ENCODE results near the gene CFAP410. TPM values are rescaled to one million over a fixed set of nuclear protein-coding genes. Genes with fewer than 3 reads are reported as not detected.
"Not testable (repeated sequence)": the region's sequence is repeated elsewhere in the genome, so short reads cannot be mapped to it uniquely, and the experiment has no call there.

CFAP410 gene
- total RNA-seq, 1 donor from 2014 or later = 15.2 TPM

DNA sequence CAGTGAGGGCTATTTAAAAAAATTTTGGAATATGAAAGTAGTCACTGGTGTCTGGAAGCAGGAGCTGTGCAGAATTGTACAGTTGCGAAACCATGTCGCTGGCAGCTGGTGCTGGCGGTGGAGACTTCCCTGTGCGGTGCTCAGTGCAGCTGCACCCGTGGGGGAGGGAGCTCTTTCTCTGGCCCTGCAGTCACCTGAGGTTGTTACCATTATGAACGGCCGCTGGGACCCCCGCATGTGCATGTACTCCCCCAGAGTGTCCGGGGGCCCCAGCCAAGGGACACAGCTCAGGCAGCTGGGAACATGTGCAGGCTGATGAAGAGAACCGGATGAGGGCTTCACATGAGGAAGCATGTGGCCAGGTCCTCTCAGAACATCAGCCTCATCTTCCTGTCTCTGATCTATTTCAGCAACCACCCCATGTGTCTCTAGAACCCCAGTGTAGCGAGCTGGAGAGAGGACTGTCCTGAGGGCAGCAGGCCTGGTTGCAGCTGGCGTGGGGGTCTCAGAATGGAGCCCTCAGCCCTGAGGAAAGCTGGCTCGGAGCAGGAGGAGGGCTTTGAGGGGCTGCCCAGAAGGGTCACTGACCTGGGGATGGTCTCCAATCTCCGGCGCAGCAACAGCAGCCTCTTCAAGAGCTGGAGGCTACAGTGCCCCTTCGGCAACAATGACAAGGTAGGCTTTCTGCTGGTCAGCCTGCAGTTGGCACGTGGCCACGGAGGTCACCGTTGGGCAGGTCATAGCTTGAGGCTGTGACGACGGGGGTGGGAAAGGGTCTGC is 14.2 kb upstream of the CFAP410 start, which contains the start of gene TRPM2:
TRPM2 (plus strand) TSS at position 431 of the 780 bp plus-strand sequence; CDS start at position 511, 80 bp downstream.
- no peak for DNase-seq (ENCODE audit: low spot score)
- peaks cover 36% of the 10 kb centered on the region for H3K4me1 Mint-ChIP-seq (ENCODE audit: low read depth)
- peaks cover 16% of the 10 kb centered on the region for H3K36me3 Mint-ChIP-seq (ENCODE audit: low read depth)
- H3K27ac Mint-ChIP-seq = peak within 1 kb of the TSS; percentile 68
- peaks cover 10% of the 10 kb centered on the region for H3K27me3 Mint-ChIP-seq (ENCODE audit: low read depth)
- H3K4me3 Mint-ChIP-seq (ENCODE audit: low read depth) = peak within 1 kb of the TSS; percentile 68
- intact Hi-C loops (cut with micrococcal nuclease) = no loop called here
- H3K9me3 Mint-ChIP-seq = no peaks in the 10 kb centered on the region

- Mint-ChIP-seq H3K27ac (peak overlapping the region; percentile 35), H3K27me3 (ENCODE audit: low read depth) (peaks cover 13% of the 10 kb centered on the region), H3K9me3 (no peaks in the 10 kb centered on the region), H3K4me3 (ENCODE audit: low read depth) (peak overlapping the region; percentile 2), H3K4me1 (ENCODE audit: low read depth) (peaks cover 36% of the 10 kb centered on the region), H3K36me3 (ENCODE audit: low read depth) (peaks cover 15% of the 10 kb centered on the region)
- no peak for DNase-seq (ENCODE audit: low spot score)
- intact Hi-C loops (cut with micrococcal nuclease) = no loop called here
Observed at GRCh38 chr21:44352253-44352860, 13.2 kb upstream of the CFAP410 start.

- intact Hi-C loops (cut with micrococcal nuclease) = no loop called here
- H3K9me3 Mint-ChIP-seq = no peaks in the 10 kb centered on the region
- no peak for DNase-seq (ENCODE audit: low spot score)
- H3K36me3 Mint-ChIP-seq (ENCODE audit: low read depth) = peaks cover 15% of the 10 kb centered on the region
- no peak overlapping the region for H3K4me3 Mint-ChIP-seq (ENCODE audit: low read depth)
- H3K4me1 Mint-ChIP-seq (ENCODE audit: low read depth) = peaks cover 36% of the 10 kb centered on the region
- H3K27me3 Mint-ChIP-seq (ENCODE audit: low read depth) = peaks cover 15% of the 10 kb centered on the region
- no peak overlapping the region for H3K27ac Mint-ChIP-seq
Observed at GRCh38 chr21:44351535-44352252, 12.5 kb upstream of the CFAP410 start.

DNA sequence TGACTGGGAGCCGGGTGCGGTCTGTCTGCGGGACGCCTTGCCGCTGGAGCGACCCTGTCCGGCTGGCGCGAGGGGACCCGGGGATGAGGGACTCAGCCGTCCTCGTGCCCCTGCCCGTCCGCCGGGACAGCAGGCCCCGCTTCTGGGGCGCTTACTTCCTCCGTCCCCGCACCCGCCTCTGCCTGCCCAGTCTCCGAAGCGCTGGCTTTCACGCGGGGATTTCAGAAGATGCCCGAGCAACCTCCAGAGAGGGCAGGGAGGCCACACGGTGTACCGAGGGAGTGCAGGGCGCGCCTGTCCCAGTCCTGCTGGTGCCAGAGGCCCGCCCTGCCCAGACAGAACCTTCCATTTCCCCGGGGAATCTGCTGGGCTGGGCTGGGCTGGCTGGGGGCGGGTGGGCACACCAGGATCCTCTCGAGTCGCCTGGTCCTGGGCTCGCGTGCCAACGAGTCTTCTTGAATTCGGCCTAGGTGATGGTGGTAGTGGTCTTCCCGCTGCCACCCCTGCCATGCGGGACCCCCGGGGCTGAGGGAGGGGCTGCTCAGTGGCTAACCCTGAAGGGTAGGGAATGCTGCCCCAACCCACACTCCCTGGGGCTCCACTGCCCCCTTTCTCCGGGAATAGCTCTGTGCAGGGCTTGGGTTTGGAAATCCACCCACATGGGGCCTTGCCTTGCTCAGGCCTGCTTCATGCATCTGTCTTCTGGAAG is 11.7 kb upstream of the CFAP410 start:
- Mint-ChIP-seq H3K36me3 (ENCODE audit: low read depth) (peaks cover 12% of the 10 kb centered on the region), H3K9me3 (no peaks in the 10 kb centered on the region), H3K4me1 (ENCODE audit: low read depth) (peaks cover 31% of the 10 kb centered on the region), H3K4me3 (ENCODE audit: low read depth) (no peak overlapping the region), H3K27ac (no peak overlapping the region), H3K27me3 (ENCODE audit: low read depth) (peaks cover 19% of the 10 kb centered on the region)
- DNase-seq (ENCODE audit: low spot score) = no peak
- intact Hi-C loops (cut with micrococcal nuclease) = no loop called here

DNA sequence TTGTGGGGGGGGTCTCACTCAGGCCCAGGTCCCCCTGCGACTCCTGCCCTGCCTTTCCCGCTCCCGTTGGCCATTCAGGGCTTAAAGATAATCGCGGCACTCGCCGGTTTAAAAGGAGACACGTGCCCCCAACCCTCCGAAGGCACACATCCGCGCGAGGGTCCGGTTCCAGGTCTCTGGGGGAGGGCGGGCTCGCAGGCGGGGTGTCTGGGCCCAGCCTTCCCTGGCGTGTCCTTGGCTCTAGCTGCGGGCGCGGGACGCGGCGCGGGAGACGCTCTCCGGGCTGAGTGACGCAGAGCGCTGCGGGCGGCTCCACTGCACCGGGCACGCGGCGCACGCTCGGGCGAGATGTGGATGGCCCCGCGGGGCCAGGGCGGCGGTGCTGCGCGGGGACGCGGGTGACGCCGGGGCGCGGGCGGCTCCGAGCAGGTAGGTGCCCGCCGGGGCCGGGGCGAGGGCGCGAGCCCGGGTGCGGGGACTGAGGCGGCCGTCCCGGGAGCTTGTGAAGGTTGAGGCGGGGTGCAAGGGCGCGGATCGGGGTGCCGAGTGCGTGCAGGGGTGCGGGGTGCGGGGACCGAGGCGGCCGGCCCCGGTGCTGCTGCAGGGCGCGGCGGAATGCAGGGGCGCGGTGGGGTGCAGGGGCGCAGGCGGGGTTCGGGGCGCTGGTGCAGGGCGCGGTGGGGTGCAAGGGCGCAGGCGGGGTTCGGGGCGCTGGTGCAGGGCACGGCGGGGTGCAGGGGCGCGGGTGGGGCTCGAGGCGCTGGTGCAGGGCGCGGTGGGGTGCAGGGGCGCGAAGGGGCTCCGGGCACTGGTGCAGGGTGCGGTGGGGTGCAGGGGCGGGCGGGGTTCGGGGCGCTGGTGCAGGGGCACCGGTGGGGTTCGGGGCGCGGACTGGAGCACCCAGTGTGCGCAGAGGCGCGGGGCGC is 10.9 kb upstream of the CFAP410 start:
- H3K4me1 Mint-ChIP-seq (ENCODE audit: low read depth) = peaks cover 25% of the 10 kb centered on the region
- no peaks in the 10 kb centered on the region for H3K9me3 Mint-ChIP-seq
- H3K27ac Mint-ChIP-seq = no peak overlapping the region
- DNase-seq (ENCODE audit: low spot score) = no peak
- H3K4me3 Mint-ChIP-seq (ENCODE audit: low read depth) = no peak overlapping the region
- intact Hi-C loops (cut with micrococcal nuclease) = no loop called here
- H3K36me3 Mint-ChIP-seq (ENCODE audit: low read depth) = peaks cover 7% of the 10 kb centered on the region
- peaks cover 19% of the 10 kb centered on the region for H3K27me3 Mint-ChIP-seq (ENCODE audit: low read depth)

GRCh38 chr21:44349416-44349846 is 10.2 kb upstream of the CFAP410 start:
- no peak overlapping the region for H3K4me3 Mint-ChIP-seq (ENCODE audit: low read depth)
- no peaks in the 10 kb centered on the region for H3K9me3 Mint-ChIP-seq
- H3K27me3 Mint-ChIP-seq (ENCODE audit: low read depth) = peaks cover 22% of the 10 kb centered on the region
- intact Hi-C loops (cut with micrococcal nuclease) = no loop called here
- no peak overlapping the region for H3K27ac Mint-ChIP-seq
- H3K4me1 Mint-ChIP-seq (ENCODE audit: low read depth) = peaks cover 20% of the 10 kb centered on the region
- H3K36me3 Mint-ChIP-seq (ENCODE audit: low read depth) = peaks cover 2% of the 10 kb centered on the region
- DNase-seq (ENCODE audit: low spot score) = no peak

GRCh38 chr21:44348861-44349260 is 9.7 kb upstream of the CFAP410 start:
- Mint-ChIP-seq H3K9me3 (no peaks in the 10 kb centered on the region), H3K4me1 (ENCODE audit: low read depth) (peaks cover 15% of the 10 kb centered on the region), H3K4me3 (ENCODE audit: low read depth) (no peak overlapping the region), H3K27me3 (ENCODE audit: low read depth) (peaks cover 22% of the 10 kb centered on the region), H3K36me3 (ENCODE audit: low read depth) (no peaks in the 10 kb centered on the region), H3K27ac (no peak overlapping the region)
- intact Hi-C loops (cut with micrococcal nuclease) = no loop called here
- DNase-seq (ENCODE audit: low spot score) = no peak

- peaks cover 6% of the 10 kb centered on the region for H3K4me1 Mint-ChIP-seq (ENCODE audit: low read depth)
- no peaks in the 10 kb centered on the region for H3K9me3 Mint-ChIP-seq
- no peak overlapping the region for H3K27ac Mint-ChIP-seq
- intact Hi-C loops (cut with micrococcal nuclease) = no loop called here
- no peak for DNase-seq (ENCODE audit: low spot score)
- no peaks in the 10 kb centered on the region for H3K36me3 Mint-ChIP-seq (ENCODE audit: low read depth)
- no peak overlapping the region for H3K4me3 Mint-ChIP-seq (ENCODE audit: low read depth)
- H3K27me3 Mint-ChIP-seq (ENCODE audit: low read depth) = peaks cover 22% of the 10 kb centered on the region
Observed at GRCh38 chr21:44347911-44348451, 8.8 kb upstream of the CFAP410 start.

- intact Hi-C loops (cut with micrococcal nuclease) = no loop called here
- Mint-ChIP-seq H3K4me3 (ENCODE audit: low read depth) (no peak overlapping the region), H3K9me3 (no peaks in the 10 kb centered on the region), H3K27ac (no peak overlapping the region), H3K4me1 (ENCODE audit: low read depth) (peaks cover 6% of the 10 kb centered on the region), H3K27me3 (ENCODE audit: low read depth) (peaks cover 18% of the 10 kb centered on the region), H3K36me3 (ENCODE audit: low read depth) (no peaks in the 10 kb centered on the region)
- no peak for DNase-seq (ENCODE audit: low spot score)
Observed at GRCh38 chr21:44345495-44345894, 6.3 kb upstream of the CFAP410 start.

DNA sequence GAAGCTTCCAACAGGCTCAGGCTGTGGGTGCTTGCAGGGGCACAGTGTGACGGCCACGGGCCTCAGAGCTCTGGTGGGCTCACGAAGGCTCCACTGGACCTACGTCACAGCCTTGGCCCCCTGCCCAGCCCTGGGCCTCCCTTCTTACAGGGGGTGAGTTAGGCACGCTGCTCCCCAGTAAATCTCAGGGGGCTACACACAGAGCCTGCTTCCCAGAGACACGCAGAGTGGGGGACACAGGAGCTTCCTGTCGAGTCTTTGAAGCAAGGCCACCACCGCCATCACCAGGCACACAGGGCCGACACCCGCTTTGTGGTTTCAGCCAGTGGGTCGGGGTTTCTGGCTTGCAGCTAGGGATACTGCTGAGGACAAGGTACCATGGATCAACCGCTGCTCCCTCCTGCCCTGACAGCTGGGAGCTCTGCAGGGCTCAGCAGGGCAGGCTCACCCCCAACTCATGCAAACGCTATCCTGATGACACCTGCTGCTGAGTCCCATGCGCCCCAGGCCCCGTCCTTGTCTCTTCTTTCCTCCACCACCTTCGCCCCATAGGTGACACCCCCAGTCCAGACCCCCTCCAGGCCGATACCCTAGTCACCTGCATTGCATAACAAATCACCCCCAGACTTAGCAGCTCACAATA is 5.5 kb upstream of the CFAP410 start:
- no peak overlapping the region for H3K27ac Mint-ChIP-seq

DNA sequence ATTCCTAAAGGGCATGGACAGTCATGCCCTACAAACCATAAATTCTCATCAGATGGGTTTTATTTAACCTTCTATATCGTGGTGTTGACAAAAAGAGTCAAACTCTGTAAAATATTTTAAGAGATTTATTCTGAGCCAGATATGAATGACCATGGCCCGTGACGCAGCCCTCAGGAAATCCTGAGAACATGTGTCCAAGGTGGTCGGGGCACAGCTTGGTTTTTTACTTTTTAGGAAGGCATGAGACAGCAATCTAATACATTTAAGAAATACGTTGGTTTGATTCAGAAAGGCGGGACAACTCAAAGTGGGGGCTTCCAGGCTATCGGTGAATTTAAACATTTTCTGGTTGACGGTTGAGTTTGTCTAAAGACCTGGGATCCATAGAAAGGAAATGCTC is 3.8 kb upstream of the CFAP410 start:
- H3K27me3 Mint-ChIP-seq (ENCODE audit: low read depth) = peaks cover 12% of the 10 kb centered on the region
- DNase-seq (ENCODE audit: low spot score); H3K9me3 Mint-ChIP-seq; H3K27ac Mint-ChIP-seq; H3K4me3 Mint-ChIP-seq (ENCODE audit: low read depth); intact Hi-C loops (cut with micrococcal nuclease); H3K36me3 Mint-ChIP-seq (ENCODE audit: low read depth): not testable (repeated sequence)
- H3K4me1 Mint-ChIP-seq (ENCODE audit: low read depth) = peaks cover 15% of the 10 kb centered on the region

More for the DNA sequence above, 5.5 kb upstream of the CFAP410 start:
- peaks cover 11% of the 10 kb centered on the region for H3K4me1 Mint-ChIP-seq (ENCODE audit: low read depth)
- no peak for DNase-seq (ENCODE audit: low spot score)
- H3K9me3 Mint-ChIP-seq = no peaks in the 10 kb centered on the region
- no peak overlapping the region for H3K4me3 Mint-ChIP-seq (ENCODE audit: low read depth)
- H3K36me3 Mint-ChIP-seq (ENCODE audit: low read depth) = no peaks in the 10 kb centered on the region
- intact Hi-C loops (cut with micrococcal nuclease) = no loop called here
- peaks cover 18% of the 10 kb centered on the region for H3K27me3 Mint-ChIP-seq (ENCODE audit: low read depth)

Measured in activated T-helper 2 cell treated with anti-CD3 and anti-CD28 coated beads, Interferon-gamma antibody, Interleukin-2, Interleukin-4, amounts not matched to agents 10 μg/mL and 5 μg/mL and 100 μg/mL, durations not matched to agents 14 hours and 24 hours and 36 hours (primary cell).